ENCODE measurements around the gene PITPNM1.
"Not testable (repeated sequence)": the region's sequence is repeated elsewhere in the genome, so short reads cannot be mapped to it uniquely, and the experiment has no call there.

Gene PITPNM1

GRCh38 chr11:67470337-67471002 is 34.7 kb downstream of the PITPNM1 start:
- ATAC-seq: no peak
- H3K4me3 Mint-ChIP-seq: peak overlapping the region; percentile 91
- H3K4me1 Mint-ChIP-seq: peaks cover 32% of the 10 kb centered on the region
- no peak overlapping the region for H3K27ac Mint-ChIP-seq
- no peaks in the 10 kb centered on the region for H3K9me3 Mint-ChIP-seq
- H3K36me3 Mint-ChIP-seq: peaks cover 7% of the 10 kb centered on the region
- DNase-seq (ENCODE audit: low spot score in 2 of 2): no peak

GRCh38 chr11:67469508-67469811 is 35.7 kb downstream of the PITPNM1 start:
- peaks cover 10% of the 10 kb centered on the region for H3K36me3 Mint-ChIP-seq
- H3K4me3 Mint-ChIP-seq: peak overlapping the region; percentile 91
- ATAC-seq (no peak), DNase-seq (ENCODE audit: low spot score in 2 of 2) (no peak)
- H3K9me3 Mint-ChIP-seq: no peaks in the 10 kb centered on the region
- H3K27ac Mint-ChIP-seq: peak overlapping the region; percentile 91
- peaks cover 41% of the 10 kb centered on the region for H3K4me1 Mint-ChIP-seq

- peak; percentile 92 to 93 for DNase-seq (ENCODE audit: low spot score in 2 of 2)
- Mint-ChIP-seq H3K4me1 (peaks cover 41% of the 10 kb centered on the region), H3K27ac (peak within 1 kb of the TSS; percentile 91), H3K4me3 (peak within 1 kb of the TSS; percentile 91), H3K36me3 (peaks cover 10% of the 10 kb centered on the region), H3K9me3 (no peaks in the 10 kb centered on the region)
- ATAC-seq: peak; percentile 88
Observed at GRCh38 chr11:67468759-67469507, 36.2 kb downstream of the PITPNM1 start, which contains the start of gene TMEM134. Gene TMEM134, minus strand, starts transcription at chr11:67469251. Its CDS starts 59 bp downstream, at chr11:67469192.

- H3K4me1 Mint-ChIP-seq: peaks cover 41% of the 10 kb centered on the region
- peak overlapping the region; percentile 91 for H3K4me3 Mint-ChIP-seq
- DNase-seq (ENCODE audit: low spot score in 2 of 2) (no peak), ATAC-seq (peak; percentile 0)
- peaks cover 10% of the 10 kb centered on the region for H3K36me3 Mint-ChIP-seq
- H3K9me3 Mint-ChIP-seq: no peaks in the 10 kb centered on the region
- peak overlapping the region; percentile 91 for H3K27ac Mint-ChIP-seq
Observed at GRCh38 chr11:67468456-67468758, 36.8 kb downstream of the PITPNM1 start.

GRCh38 chr11:67468056-67468455 is 37.1 kb downstream of the PITPNM1 start:
- Mint-ChIP-seq H3K4me3 (peak overlapping the region; percentile 91), H3K9me3 (no peaks in the 10 kb centered on the region), H3K36me3 (peaks cover 10% of the 10 kb centered on the region), H3K27ac (peak overlapping the region; percentile 91), H3K4me1 (peaks cover 41% of the 10 kb centered on the region)
- ATAC-seq (no peak), DNase-seq (ENCODE audit: low spot score in 2 of 2) (no peak)

GRCh38 chr11:67466962-67467771 is 38.0 kb downstream of the PITPNM1 start:
- H3K4me1 Mint-ChIP-seq: peaks cover 41% of the 10 kb centered on the region

GRCh38 chr11:67466367-67466766 is 38.8 kb downstream of the PITPNM1 start:
- Mint-ChIP-seq H3K36me3 (peaks cover 10% of the 10 kb centered on the region), H3K9me3 (no peaks in the 10 kb centered on the region), H3K4me1 (peaks cover 38% of the 10 kb centered on the region), H3K4me3 (peak overlapping the region; percentile 91), H3K27ac (peak overlapping the region; percentile 91)
- no peak for DNase-seq (ENCODE audit: low spot score in 2 of 2)
- no peak for ATAC-seq

More at GRCh38 chr11:67466962-67467771, 38.0 kb downstream of the PITPNM1 start:
- Mint-ChIP-seq H3K4me3 (peak overlapping the region; percentile 91), H3K36me3 (peaks cover 10% of the 10 kb centered on the region), H3K9me3 (no peaks in the 10 kb centered on the region), H3K27ac (peak overlapping the region; percentile 91)
- ATAC-seq: no peak
- no peak for DNase-seq (ENCODE audit: low spot score in 2 of 2)

- Mint-ChIP-seq H3K4me3 (peak overlapping the region; percentile 84), H3K27ac (peak overlapping the region; percentile 94), H3K36me3 (peaks cover 10% of the 10 kb centered on the region), H3K4me1 (peaks cover 36% of the 10 kb centered on the region)
- not testable (repeated sequence) for H3K9me3 Mint-ChIP-seq; ATAC-seq; DNase-seq (ENCODE audit: low spot score in 2 of 2)
Observed at GRCh38 chr11:67465530-67465929, 39.6 kb downstream of the PITPNM1 start.

GRCh38 chr11:67465189-67465510 is 40.0 kb downstream of the PITPNM1 start:
- ATAC-seq (no peak), DNase-seq (ENCODE audit: low spot score in 2 of 2) (no peak)
- Mint-ChIP-seq H3K4me1 (peaks cover 36% of the 10 kb centered on the region), H3K36me3 (peaks cover 10% of the 10 kb centered on the region), H3K9me3 (no peaks in the 10 kb centered on the region), H3K4me3 (peak overlapping the region; percentile 84), H3K27ac (peak overlapping the region; percentile 94)

GRCh38 chr11:67464411-67465188 is 40.6 kb downstream of the PITPNM1 start:
- ATAC-seq: peak; percentile 86
- Mint-ChIP-seq H3K4me1 (peaks cover 41% of the 10 kb centered on the region), H3K4me3 (peak overlapping the region; percentile 84)

GRCh38 chr11:67463680-67464410 is 41.3 kb downstream of the PITPNM1 start:
- Mint-ChIP-seq H3K4me1 (peaks cover 41% of the 10 kb centered on the region), H3K36me3 (peaks cover 10% of the 10 kb centered on the region), H3K9me3 (no peaks in the 10 kb centered on the region), H3K4me3 (peak overlapping the region; percentile 84), H3K27ac (peak overlapping the region; percentile 94)
- ATAC-seq (no peak), DNase-seq (ENCODE audit: low spot score in 2 of 2) (no peak)

More at GRCh38 chr11:67464411-67465188, 40.6 kb downstream of the PITPNM1 start:
- DNase-seq (ENCODE audit: low spot score in 2 of 2): peak; percentile 79 to 92
- H3K27ac Mint-ChIP-seq: peak overlapping the region; percentile 94
- H3K36me3 Mint-ChIP-seq: peaks cover 10% of the 10 kb centered on the region
- no peaks in the 10 kb centered on the region for H3K9me3 Mint-ChIP-seq

- Mint-ChIP-seq H3K4me1 (peaks cover 37% of the 10 kb centered on the region), H3K4me3 (no peak overlapping the region), H3K27ac (no peak overlapping the region), H3K36me3 (peaks cover 6% of the 10 kb centered on the region), H3K9me3 (no peaks in the 10 kb centered on the region)
- ATAC-seq (no peak), DNase-seq (ENCODE audit: low spot score in 2 of 2) (no peak)
Observed at GRCh38 chr11:67463186-67463585, 42.0 kb downstream of the PITPNM1 start.

- no peak for ATAC-seq
- Mint-ChIP-seq H3K36me3 (no peaks in the 10 kb centered on the region), H3K27ac (no peak overlapping the region), H3K4me3 (no peak overlapping the region), H3K9me3 (no peaks in the 10 kb centered on the region), H3K4me1 (peaks cover 6% of the 10 kb centered on the region)
- no peak for DNase-seq (ENCODE audit: low spot score in 2 of 2)
Observed at GRCh38 chr11:67458266-67458665, 46.9 kb downstream of the PITPNM1 start.

- Mint-ChIP-seq H3K36me3 (no peaks in the 10 kb centered on the region), H3K27ac (no peak overlapping the region), H3K4me1 (peaks cover 6% of the 10 kb centered on the region), H3K9me3 (no peaks in the 10 kb centered on the region), H3K4me3 (no peak overlapping the region)
- DNase-seq (ENCODE audit: low spot score in 2 of 2) (no peak), ATAC-seq (no peak)
Observed at GRCh38 chr11:67457453-67457852, 47.7 kb downstream of the PITPNM1 start.

Measured in stimulated activated effector memory CD8-positive, alpha-beta T cell treated with anti-CD3 and anti-CD28 coated beads, Interleukin-12 subunit alpha, Interleukin-12 subunit beta, amount 100 ng/mL, for 72 hours (primary cell).